Epithelial cell of esophagus (primary cell): ENCODE measurements around the gene SRRT.

Experiments used
- DNase-seq: peaks from one replicate; pipeline ENCODE4 v3.0.0; 2010; ENCODE audit warnings: low read depth
- H3K4me3 ChIP-seq: 2 replicates; pipeline ENCODE4 v1.5.1; 2011; ENCODE audit warnings: mild to moderate bottlenecking, low read length, control low read depth
- TF ChIP-seq, protein P1 (sequence below): IDR thresholded peaks from 2 replicates; pipeline ENCODE4 v1.5.1; 2011; ENCODE audit warnings: low read depth, mild to moderate bottlenecking, low read length, control low read depth, inconsistent platforms; ENCODE audit not compliant: insufficient read depth; ENCODE audit errors: missing control alignments

Gene SRRT

GRCh38 chr7:100829150-100829716, 45.7 kb upstream of the SRRT start:
- H3K4me3 ChIP-seq, result no peak overlapping the region
- TF ChIP-seq, protein P1, sequence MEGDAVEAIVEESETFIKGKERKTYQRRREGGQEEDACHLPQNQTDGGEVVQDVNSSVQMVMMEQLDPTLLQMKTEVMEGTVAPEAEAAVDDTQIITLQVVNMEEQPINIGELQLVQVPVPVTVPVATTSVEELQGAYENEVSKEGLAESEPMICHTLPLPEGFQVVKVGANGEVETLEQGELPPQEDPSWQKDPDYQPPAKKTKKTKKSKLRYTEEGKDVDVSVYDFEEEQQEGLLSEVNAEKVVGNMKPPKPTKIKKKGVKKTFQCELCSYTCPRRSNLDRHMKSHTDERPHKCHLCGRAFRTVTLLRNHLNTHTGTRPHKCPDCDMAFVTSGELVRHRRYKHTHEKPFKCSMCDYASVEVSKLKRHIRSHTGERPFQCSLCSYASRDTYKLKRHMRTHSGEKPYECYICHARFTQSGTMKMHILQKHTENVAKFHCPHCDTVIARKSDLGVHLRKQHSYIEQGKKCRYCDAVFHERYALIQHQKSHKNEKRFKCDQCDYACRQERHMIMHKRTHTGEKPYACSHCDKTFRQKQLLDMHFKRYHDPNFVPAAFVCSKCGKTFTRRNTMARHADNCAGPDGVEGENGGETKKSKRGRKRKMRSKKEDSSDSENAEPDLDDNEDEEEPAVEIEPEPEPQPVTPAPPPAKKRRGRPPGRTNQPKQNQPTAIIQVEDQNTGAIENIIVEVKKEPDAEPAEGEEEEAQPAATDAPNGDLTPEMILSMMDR, result no peak
- DNase-seq, result no peak

GRCh38 chr7:100830396-100830795, 44.5 kb upstream of the SRRT start:
- TF ChIP-seq, protein P1, result no peak
- H3K4me3 ChIP-seq, result no peak overlapping the region
- DNase-seq, result no peak

GRCh38 chr7:100832281-100832633, 42.6 kb upstream of the SRRT start:
- H3K4me3 ChIP-seq, result no peak overlapping the region
- TF ChIP-seq, protein P1, result no peak
- no peak for DNase-seq

- DNase-seq, result peak; percentile 86
- TF ChIP-seq, protein P1, result no peak
- H3K4me3 ChIP-seq, result no peak overlapping the region
Observed at GRCh38 chr7:100835903-100836811, 38.7 kb upstream of the SRRT start.

DNA sequence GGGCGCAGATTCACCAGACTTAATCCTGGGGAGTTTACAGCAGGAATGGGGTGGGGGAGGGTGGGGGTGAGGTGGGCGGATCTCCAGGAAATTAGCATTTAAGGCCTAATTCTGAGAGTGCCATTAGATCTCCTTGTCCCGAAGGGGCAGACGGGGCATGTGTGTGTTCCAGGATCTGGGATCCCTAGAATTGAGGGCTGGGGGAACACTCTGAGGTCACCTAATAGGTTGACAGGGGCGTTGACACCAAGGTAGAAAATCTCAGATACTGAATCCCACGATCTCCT, 38.1 kb upstream of the SRRT start:
- DNase-seq, result no peak
- peak overlapping the region; percentile 32 for H3K4me3 ChIP-seq
- TF ChIP-seq, protein P1, result no peak

DNA sequence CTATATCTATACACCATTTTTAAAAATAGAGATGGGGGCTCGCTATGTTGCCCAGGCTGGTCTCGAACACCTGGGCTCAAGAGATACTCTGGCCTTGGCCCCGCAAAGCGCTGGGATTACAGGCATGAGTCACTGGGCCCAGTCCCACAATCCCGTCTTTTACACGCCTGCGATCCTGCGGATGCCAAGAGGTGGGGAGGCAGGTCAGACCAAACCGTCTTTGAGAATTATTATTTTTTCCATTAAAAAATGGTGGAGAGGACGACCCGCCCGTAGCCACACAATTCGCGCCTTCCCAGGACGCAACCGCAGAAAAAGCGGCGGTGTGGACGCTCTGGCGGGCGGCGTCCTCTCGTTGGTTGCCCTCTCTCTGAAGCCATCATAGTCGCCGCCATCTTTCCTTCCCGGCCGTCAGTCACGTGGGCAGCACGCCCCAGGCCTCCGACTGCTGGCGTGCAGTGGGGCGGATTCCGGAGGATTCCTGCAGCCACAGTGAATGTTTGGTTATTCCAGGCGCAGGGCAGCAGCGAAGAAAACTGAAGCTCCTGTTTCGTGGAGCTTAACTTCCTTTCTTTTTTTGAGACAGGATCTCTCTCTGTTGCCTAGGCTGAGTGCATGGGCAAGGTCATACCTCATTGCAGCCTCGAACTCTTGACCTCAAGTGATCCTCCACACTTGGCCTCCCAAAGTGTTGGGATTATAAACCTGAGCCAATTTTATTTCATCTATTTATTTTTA, 37.6 kb upstream of the SRRT start:
- DNase-seq, result peak; percentile 92
- TF ChIP-seq, protein P1, result no peak
- peak overlapping the region; percentile 32 for H3K4me3 ChIP-seq
